ENCODE measurements around the gene TPBGL. TPM values are rescaled to one million over a fixed set of nuclear protein-coding genes. Genes with fewer than 3 reads are reported as not detected.

The TPBGL gene
- polyA plus RNA-seq, 5 donors, result 0.08 to 0.29 (median 0.12) TPM

DNA sequence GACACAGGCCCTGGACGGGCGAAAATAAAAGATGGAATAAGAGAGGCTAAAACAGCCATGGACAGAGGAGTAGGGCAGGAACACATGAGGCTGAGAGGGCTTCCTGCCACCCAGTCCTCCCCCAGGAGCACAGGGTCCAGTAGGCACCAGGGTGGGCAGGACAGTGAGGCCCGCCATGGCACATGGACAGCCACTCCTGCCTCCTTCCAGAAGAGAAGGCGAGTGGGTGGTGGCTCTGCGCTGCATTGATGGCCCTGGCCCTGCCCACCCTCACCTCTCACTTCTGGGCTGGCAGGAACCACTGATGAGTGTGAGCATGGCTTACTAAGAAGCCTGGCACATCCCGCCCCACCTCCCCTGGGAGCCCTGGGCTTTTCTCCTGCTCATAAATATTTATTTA is 51.2 kb downstream of the TPBGL start:
- no peak for DNase-seq

- DNase-seq, result no peak
Observed at GRCh38 chr11:75292943-75293342, 52.4 kb downstream of the TPBGL start.

Other genes starting within 250 kb of the TPBGL start
- gene OR2AT4, start 143.9 kb upstream of the TPBGL start, polyA plus RNA-seq (ENCODE audit: insufficient read depth in 1 of 5, insufficient read length in 5 of 5, low replicate concordance in 1 of 5), result under 1 TPM; 0.03 to 0.09 (median 0.04) TPM
- gene SLCO2B1, start 89.7 kb upstream of the TPBGL start, polyA plus RNA-seq (ENCODE audit: insufficient read depth in 1 of 5, insufficient read length in 5 of 5, low replicate concordance in 1 of 5), result 10 to 100 TPM; 22.4 to 34.3 (median 24.5) TPM
- gene ARRB1, start 110.9 kb downstream of the TPBGL start, polyA plus RNA-seq (ENCODE audit: insufficient read depth in 1 of 5, insufficient read length in 5 of 5, low replicate concordance in 1 of 5), result 10 to 100 TPM; 40.5 to 62.8 (median 54.8) TPM
- gene RPS3, start 158.7 kb downstream of the TPBGL start, polyA plus RNA-seq (ENCODE audit: insufficient read depth in 1 of 5, insufficient read length in 5 of 5, low replicate concordance in 1 of 5), result 1,000 to 10,000 TPM; 3,079 to 3,630 (median 3,579) TPM
- gene KLHL35, start 192.4 kb downstream of the TPBGL start, polyA plus RNA-seq (ENCODE audit: insufficient read depth in 1 of 5, insufficient read length in 5 of 5, low replicate concordance in 1 of 5), result 1 to 10 TPM; 1.1 to 1.8 (median 1.4) TPM

All from right lung (tissue), 5 donors.